Activated CD8-positive, alpha-beta memory T cell treated with anti-CD3 and anti-CD28 coated beads, Interleukin-2, amount 50 U/mL, for 48 hours (primary cell): Measurements from ENCODE around the gene ADD1.
A peak's percentile ranks its signal among the peaks of the same experiment; 100 is the strongest.

Source experiments
- DNase-seq: peaks from one replicate; pipeline ENCODE4 v3.0.0-alpha.2; 2020

Gene ADD1

GRCh38 chr4:2924765-2925301 lies 81.2 kb downstream of the ADD1 start:
- DNase-seq = peak; percentile 48

GRCh38 chr4:2925496-2925895 lies 81.9 kb downstream of the ADD1 start:
- no peak for DNase-seq

GRCh38 chr4:2925931-2926860 lies 82.6 kb downstream of the ADD1 start:
- peak; percentile 46 for DNase-seq

GRCh38 chr4:2927016-2927695 lies 83.5 kb downstream of the ADD1 start:
- peak; percentile 47 for DNase-seq

- peak; percentile 39 for DNase-seq
These were observed 84.0 kb downstream of the ADD1 start for GRCh38 chr4:2927696-2928075.

GRCh38 chr4:2928242-2929176 lies 84.9 kb downstream of the ADD1 start:
- DNase-seq = peak; percentile 51

GRCh38 chr4:2929469-2929868 lies 85.8 kb downstream of the ADD1 start:
- peak; percentile 49 for DNase-seq

- DNase-seq = peak; percentile 52
These were observed 86.6 kb downstream of the ADD1 start for GRCh38 chr4:2930135-2930757.

GRCh38 chr4:2930758-2931511 lies 87.3 kb downstream of the ADD1 start:
- peak; percentile 58 for DNase-seq

GRCh38 chr4:2931512-2932301 lies 88.1 kb downstream of the ADD1 start:
- DNase-seq = peak; percentile 79

- DNase-seq = no peak
These were observed 88.8 kb downstream of the ADD1 start for GRCh38 chr4:2932321-2932950.

GRCh38 chr4:2932951-2933565 lies 89.4 kb downstream of the ADD1 start:
- DNase-seq = peak; percentile 66

- no peak for DNase-seq
These were observed 90.0 kb downstream of the ADD1 start for GRCh38 chr4:2933566-2934076.

GRCh38 chr4:2934077-2934812 lies 90.6 kb downstream of the ADD1 start:
- peak; percentile 81 for DNase-seq

GRCh38 chr4:2934813-2935761 lies 91.4 kb downstream of the ADD1 start:
- DNase-seq = peak; percentile 100

GRCh38 chr4:2935762-2936743 lies 92.4 kb downstream of the ADD1 start:
- peak; percentile 86 for DNase-seq
